ENCODE results near the gene PICALM. TPM values are rescaled to one million over a fixed set of nuclear protein-coding genes. Genes with fewer than 3 reads are reported as not detected.

Gene PICALM
- total RNA-seq, 1 donor from 2014 or later: 328 TPM

DNA sequence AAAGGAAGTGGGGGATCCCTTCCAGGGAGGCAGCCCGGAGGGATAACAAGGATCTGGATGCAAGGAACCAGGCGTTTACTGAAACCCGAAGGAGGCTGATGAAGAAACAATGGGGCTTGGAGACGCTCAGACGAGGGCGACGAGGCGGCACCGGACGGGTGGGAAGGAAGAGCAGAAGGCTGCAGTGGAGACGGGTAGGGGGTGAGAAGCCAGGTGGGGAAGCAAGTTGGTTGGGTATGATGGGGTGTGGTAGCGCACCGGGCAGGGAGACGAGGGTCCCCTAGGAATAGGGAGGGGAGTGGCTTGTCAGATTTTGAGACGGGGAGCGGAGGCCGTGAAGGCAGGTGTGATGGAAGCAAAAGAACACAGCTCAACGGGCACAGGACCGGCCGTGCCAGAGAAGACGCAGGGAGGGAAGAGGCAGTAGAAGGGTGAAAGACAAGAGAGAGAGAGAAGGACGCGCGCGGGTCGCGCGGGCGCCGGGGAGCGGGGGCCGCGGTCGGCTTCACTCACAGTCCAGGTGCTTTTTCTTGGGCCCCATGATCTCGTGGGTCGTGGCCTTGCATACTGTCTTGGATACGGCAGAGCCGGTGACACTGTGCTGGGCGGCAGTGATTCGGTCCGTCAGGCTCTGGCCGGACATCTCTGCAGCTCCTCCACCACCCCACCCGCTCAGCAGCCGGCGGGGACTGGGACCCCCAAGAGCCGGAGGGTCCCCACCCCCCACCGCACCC, 579 bp downstream of the PICALM start:
- peak; percentile 88 for DNase-seq (ENCODE audit: low spot score)
- peaks cover 9% of the 10 kb centered on the region for H3K36me3 Mint-ChIP-seq (ENCODE audit: low read depth)
- peak overlapping the region; percentile 100 for H3K27ac Mint-ChIP-seq (ENCODE audit: unreplicated experiment)
- H3K27me3 Mint-ChIP-seq (ENCODE audit: low read depth): no peaks in the 10 kb centered on the region
- TF ChIP-seq, protein P1, sequence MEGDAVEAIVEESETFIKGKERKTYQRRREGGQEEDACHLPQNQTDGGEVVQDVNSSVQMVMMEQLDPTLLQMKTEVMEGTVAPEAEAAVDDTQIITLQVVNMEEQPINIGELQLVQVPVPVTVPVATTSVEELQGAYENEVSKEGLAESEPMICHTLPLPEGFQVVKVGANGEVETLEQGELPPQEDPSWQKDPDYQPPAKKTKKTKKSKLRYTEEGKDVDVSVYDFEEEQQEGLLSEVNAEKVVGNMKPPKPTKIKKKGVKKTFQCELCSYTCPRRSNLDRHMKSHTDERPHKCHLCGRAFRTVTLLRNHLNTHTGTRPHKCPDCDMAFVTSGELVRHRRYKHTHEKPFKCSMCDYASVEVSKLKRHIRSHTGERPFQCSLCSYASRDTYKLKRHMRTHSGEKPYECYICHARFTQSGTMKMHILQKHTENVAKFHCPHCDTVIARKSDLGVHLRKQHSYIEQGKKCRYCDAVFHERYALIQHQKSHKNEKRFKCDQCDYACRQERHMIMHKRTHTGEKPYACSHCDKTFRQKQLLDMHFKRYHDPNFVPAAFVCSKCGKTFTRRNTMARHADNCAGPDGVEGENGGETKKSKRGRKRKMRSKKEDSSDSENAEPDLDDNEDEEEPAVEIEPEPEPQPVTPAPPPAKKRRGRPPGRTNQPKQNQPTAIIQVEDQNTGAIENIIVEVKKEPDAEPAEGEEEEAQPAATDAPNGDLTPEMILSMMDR (IDR thresholded peaks at IDR 0.05): no peak
- peaks cover 52% of the 10 kb centered on the region for H3K4me1 Mint-ChIP-seq (ENCODE audit: low read depth)
- H3K4me3 Mint-ChIP-seq (ENCODE audit: unreplicated experiment): peak overlapping the region; percentile 100
- no peaks in the 10 kb centered on the region for H3K9me3 Mint-ChIP-seq (ENCODE audit: low read depth)

- peak overlapping the region; percentile 100 for H3K27ac Mint-ChIP-seq (ENCODE audit: unreplicated experiment)
- DNase-seq (ENCODE audit: low spot score): no peak
- H3K4me3 Mint-ChIP-seq (ENCODE audit: unreplicated experiment): peak overlapping the region; percentile 100
- no peaks in the 10 kb centered on the region for H3K27me3 Mint-ChIP-seq (ENCODE audit: low read depth)
- no peaks in the 10 kb centered on the region for H3K9me3 Mint-ChIP-seq (ENCODE audit: low read depth)
- peaks cover 9% of the 10 kb centered on the region for H3K36me3 Mint-ChIP-seq (ENCODE audit: low read depth)
- TF ChIP-seq, protein P1 (IDR thresholded peaks at IDR 0.05): no peak
- H3K4me1 Mint-ChIP-seq (ENCODE audit: low read depth): peaks cover 57% of the 10 kb centered on the region
Observed at GRCh38 chr11:86067851-86068137, 1.1 kb downstream of the PICALM start.

GRCh38 chr11:86067009-86067850, 1.7 kb downstream of the PICALM start:
- H3K9me3 Mint-ChIP-seq (ENCODE audit: low read depth): no peaks in the 10 kb centered on the region

DNA sequence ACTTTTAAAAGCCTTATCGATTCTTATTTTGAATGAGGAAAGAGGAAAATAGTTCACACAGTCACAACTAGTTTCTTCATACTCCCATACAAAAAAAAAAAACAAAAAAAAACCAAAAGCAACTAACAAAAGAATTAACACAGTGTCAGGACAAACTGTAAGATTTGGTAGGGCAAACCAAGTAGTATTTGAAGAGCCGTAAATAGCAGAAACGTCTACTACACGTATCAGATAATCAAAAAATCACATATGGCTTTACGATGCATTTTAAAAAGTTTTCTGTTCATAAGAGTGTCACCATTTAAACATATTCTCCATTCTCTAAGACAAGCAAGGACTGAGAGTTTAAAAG, 2.3 kb downstream of the PICALM start:
- peak overlapping the region; percentile 100 for H3K4me3 Mint-ChIP-seq (ENCODE audit: unreplicated experiment)
- H3K36me3 Mint-ChIP-seq (ENCODE audit: low read depth): peaks cover 9% of the 10 kb centered on the region
- peak overlapping the region; percentile 100 for H3K27ac Mint-ChIP-seq (ENCODE audit: unreplicated experiment)
- no peaks in the 10 kb centered on the region for H3K27me3 Mint-ChIP-seq (ENCODE audit: low read depth)
- peaks cover 59% of the 10 kb centered on the region for H3K4me1 Mint-ChIP-seq (ENCODE audit: low read depth)
- H3K9me3 Mint-ChIP-seq (ENCODE audit: low read depth): peaks cover 3% of the 10 kb centered on the region
- no peak for DNase-seq (ENCODE audit: low spot score)
- TF ChIP-seq, protein P1 (IDR thresholded peaks at IDR 0.05): no peak

More at GRCh38 chr11:86067009-86067850, 1.7 kb downstream of the PICALM start:
- H3K4me3 Mint-ChIP-seq (ENCODE audit: unreplicated experiment): peak overlapping the region; percentile 100
- H3K36me3 Mint-ChIP-seq (ENCODE audit: low read depth): peaks cover 9% of the 10 kb centered on the region
- peak overlapping the region; percentile 100 for H3K27ac Mint-ChIP-seq (ENCODE audit: unreplicated experiment)
- no peaks in the 10 kb centered on the region for H3K27me3 Mint-ChIP-seq (ENCODE audit: low read depth)
- DNase-seq (ENCODE audit: low spot score): no peak
- peaks cover 59% of the 10 kb centered on the region for H3K4me1 Mint-ChIP-seq (ENCODE audit: low read depth)
- TF ChIP-seq, protein P1 (IDR thresholded peaks at IDR 0.05): no peak

DNA sequence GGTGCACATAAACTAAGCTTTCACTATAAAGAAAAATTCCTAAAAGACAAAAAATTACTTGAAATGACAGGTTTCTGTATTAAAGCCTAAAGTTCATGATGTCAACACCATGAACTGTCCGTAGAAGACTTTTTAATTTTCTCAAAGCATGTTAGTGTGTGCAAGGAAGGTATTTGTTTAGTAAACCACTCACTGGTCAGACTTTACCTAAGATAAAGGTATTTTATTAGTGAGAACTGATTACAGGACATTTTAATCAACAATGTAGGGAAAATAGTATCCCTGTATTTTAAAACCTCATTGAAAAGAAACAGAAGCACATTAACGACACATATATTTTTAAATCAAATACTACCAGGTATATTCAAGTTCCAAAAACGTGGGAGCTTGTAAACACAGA, 2.9 kb downstream of the PICALM start:
- H3K4me3 Mint-ChIP-seq (ENCODE audit: unreplicated experiment): peak overlapping the region; percentile 100
- H3K9me3 Mint-ChIP-seq (ENCODE audit: low read depth): peaks cover 3% of the 10 kb centered on the region
- no peak for DNase-seq (ENCODE audit: low spot score)
- no peaks in the 10 kb centered on the region for H3K27me3 Mint-ChIP-seq (ENCODE audit: low read depth)
- TF ChIP-seq, protein P1 (IDR thresholded peaks at IDR 0.05): no peak
- H3K36me3 Mint-ChIP-seq (ENCODE audit: low read depth): peaks cover 11% of the 10 kb centered on the region
- peak overlapping the region; percentile 100 for H3K27ac Mint-ChIP-seq (ENCODE audit: unreplicated experiment)
- H3K4me1 Mint-ChIP-seq (ENCODE audit: low read depth): peaks cover 59% of the 10 kb centered on the region
